GM12872 (cell line): ENCODE results near the gene SULF2.

ENCODE experiments used
- CTCF ChIP-seq: IDR thresholded peaks from 3 replicates; pipeline ENCODE4 v1.5.1; 2011; ENCODE audit warnings: low read depth, mild to moderate bottlenecking, low read length, moderate library complexity; ENCODE audit not compliant: insufficient read depth

The SULF2 gene

DNA sequence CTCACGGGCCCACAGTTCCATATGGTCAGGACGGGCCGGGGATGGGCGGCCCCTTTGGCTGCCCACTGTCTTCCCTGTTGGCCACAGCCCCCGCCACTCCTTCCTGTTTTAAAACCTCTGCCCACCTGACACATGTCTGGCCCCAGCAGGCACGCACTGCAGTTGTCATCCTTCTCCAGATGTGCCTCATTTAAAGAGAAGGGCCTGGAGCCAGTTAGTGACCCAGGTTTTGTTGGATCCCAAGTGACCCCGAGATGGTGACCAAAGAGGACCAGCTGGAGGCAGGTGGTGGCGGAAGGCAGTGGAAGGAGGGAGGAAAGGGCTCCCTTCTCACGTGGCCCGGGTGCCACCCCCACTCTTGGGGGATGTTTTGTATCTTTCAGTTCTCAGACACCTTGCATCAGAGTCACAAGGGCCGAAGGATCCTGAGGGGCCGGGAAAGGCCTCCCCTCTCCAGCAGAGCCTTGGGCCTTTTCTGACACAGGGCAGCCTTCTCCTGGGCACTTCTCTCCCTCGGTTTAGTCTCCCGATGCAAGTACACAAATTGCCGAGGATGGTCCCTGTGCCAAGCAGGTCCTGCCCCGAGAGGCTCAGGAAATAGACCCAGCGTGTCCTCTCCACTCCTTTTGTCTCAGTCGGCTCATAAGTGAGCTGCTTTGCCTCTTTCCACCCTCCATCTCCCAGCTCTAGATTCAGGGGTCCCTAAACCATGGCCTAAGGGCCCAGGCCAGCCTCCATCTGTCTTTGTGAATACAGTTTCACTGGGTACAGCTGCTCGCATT is 117.6 kb downstream of the SULF2 start:
- TF ChIP-seq CTCF: no peak

DNA sequence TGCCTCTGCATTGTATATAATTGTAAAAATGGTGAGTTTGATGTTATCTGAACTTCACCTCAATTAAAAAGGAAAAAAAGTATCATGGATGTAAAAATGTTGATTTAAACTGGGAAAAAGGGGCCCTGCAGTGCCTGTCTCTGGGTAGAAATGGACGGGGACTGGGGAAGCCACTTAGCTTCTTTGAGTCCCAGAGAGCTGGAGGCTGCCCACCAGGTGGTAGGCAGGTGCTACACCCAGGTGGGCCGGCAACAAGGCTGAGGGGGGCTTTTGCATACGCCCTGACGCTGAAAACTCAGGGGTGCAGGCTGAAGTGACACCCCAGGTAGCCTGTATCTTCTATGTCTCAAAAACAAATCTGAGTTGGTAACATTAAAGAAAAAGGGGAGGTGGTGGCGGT is 118.2 kb downstream of the SULF2 start:
- no peak for TF ChIP-seq CTCF

- no peak for TF ChIP-seq CTCF
Measured at GRCh38 chr20:47666304-47666703, 119.0 kb downstream of the SULF2 start.

DNA sequence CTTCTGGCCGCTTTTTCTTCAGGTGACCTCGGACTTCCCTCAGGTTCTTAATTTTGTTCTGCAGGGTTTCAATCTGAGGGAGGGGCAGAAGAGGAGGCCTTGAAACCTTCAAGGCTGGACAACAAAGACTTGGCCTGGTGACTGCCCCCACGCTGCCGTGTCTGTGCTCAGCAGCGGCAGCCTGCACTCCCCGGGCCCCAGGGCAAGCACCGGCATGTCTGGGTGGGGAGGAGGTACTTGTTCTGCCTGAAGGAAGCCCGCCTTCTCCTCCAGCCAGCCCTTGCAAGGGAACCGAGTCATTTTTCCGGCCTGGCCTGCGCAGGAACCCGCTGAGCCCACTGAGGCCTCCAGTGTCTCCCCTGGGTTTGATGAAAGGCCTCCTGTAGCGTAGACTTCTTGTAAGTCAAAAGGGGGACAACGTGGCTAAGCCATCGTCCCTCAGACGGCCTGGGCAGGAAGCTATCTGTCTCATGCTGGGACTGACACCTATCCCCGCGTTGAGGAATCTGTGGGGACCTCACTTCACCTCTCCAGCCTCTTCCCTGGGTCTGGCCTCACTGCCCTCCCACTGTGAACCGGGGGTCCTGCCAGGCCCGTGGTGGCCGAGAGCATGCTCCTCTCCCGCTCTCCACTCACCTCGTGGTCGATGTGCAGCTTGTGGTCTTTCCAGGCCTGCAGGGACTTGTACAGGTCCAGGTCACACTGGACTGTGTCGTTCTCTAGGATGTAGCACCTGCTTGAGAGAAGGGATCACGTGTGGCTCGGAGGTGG is 119.9 kb downstream of the SULF2 start:
- TF ChIP-seq CTCF: no peak

GRCh38 chr20:47664744-47665143 is 120.5 kb downstream of the SULF2 start:
- no peak for TF ChIP-seq CTCF

GRCh38 chr20:47664068-47664437 is 121.2 kb downstream of the SULF2 start:
- no peak for TF ChIP-seq CTCF

DNA sequence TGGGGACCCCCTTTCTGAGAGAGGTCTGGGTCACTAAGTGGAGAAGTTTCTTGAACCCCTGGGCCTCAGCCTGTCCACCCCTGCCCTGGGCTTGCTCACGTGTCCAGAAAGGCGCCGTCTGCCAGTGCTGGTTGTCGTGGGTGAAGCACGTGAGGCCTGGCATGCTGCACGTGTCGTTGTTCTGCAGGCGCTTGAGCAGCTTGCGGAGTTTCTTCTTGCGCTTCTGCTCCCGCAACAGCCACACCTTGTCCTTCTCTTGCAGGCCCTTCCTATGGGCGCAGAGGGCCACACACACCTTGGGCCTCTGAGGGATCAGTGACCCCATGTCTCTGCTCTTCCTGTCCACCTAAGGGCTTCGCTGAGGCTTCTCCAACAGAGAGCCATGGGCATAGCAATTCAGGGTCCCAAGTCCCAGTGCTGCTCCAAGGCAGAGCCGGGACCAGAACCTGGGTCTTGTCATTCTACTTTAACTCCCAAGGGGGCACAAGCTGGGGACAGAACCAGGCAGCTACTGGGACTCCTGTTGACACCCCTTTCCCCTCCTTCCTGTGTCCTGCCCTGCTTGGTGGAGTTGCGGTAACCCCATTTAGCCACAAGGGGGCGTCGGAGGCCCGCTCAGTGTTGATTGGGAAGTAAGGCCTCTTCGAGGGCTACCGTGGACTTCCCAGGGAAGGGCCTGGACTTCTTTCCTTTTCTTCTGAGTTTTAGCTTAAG is 121.8 kb downstream of the SULF2 start:
- TF ChIP-seq CTCF: peak; percentile 97
